Stimulated activated CD4-positive, alpha-beta T cell treated with anti-CD3 and anti-CD28 coated beads, Interleukin-1b, Interleukin-23, amount 100 ng/mL, for 4 hours (primary cell): ENCODE results near the gene LKAAEAR1.

Experiments
- DNase-seq, 2 donors: peaks; one replicate each; pipeline ENCODE4 v3.0.0-alpha.2; 2020; ENCODE audit warnings: low read depth in 2 of 2

The LKAAEAR1 gene

GRCh38 chr20:64111841-64112641 is 27.8 kb upstream of the LKAAEAR1 start:
- DNase-seq, result no peak

- DNase-seq, result no peak
Measured at GRCh38 chr20:64110411-64111068, 26.3 kb upstream of the LKAAEAR1 start.

DNA sequence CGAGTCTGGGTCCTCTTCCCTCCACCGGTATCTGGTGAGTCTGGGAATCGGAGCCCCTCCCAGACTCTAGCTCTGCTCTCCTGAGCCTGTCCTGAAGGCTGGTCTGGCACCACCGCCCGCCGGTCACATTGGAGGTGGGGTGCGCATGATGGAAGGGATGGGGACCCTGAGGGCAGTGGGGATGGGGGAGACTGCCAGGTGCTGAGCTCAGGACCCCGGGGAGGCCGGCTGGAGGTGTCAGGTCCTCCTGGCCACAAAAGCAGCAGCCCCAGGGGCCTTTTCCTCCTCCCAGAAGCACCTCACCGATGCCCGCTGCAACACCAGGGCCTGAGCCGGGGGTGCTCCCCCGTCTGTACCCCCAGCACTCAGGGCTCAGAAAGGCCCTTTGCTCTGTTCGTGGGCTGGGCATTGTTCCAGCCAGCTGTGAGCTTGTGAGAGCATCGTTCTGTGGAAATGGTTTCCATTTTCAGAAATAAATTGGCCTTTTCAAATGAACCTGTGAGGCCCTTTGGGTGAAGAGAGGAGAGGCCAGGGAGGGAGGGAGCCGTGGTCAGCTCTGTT is 25.7 kb upstream of the LKAAEAR1 start:
- no peak for DNase-seq

GRCh38 chr20:64108731-64109681 is 24.8 kb upstream of the LKAAEAR1 start:
- DNase-seq, result no peak

GRCh38 chr20:64107736-64108457 is 23.7 kb upstream of the LKAAEAR1 start:
- no peak for DNase-seq

GRCh38 chr20:64106981-64107735 is 23.0 kb upstream of the LKAAEAR1 start, which contains the start of gene NPBWR2:
TSS of gene NPBWR2 (minus strand) at chr20:64107565. CDS start at chr20:64106831, 734 bp downstream.
- DNase-seq, result no peak

DNA sequence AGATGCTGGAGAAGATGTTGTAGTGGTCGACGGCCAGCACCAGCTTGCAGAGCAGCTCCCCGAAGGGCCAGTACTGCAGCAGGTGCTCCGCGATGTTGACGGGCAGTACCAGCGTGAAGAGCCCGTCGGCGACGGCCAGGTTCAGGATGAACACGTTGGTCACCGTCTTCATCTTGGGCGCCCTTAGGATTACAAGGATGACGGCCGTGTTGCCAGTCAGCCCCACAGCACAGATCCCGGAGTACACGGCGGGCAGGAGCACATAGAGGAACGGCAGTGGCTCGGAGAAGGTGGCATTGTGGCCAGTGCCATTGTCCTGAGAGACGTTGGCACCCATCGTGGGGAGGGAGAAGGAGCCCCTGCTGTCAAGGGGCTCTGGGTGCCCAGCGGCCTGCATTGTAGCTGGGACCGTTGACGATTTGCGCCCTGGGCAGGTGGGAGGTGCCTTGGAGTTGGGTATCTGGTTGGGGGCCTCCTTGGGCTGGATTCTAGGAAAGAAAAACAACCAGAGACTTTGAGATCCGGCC is 22.3 kb upstream of the LKAAEAR1 start:
- DNase-seq, result no peak

GRCh38 chr20:64105846-64106434 is 21.7 kb upstream of the LKAAEAR1 start:
- DNase-seq, result no peak

DNA sequence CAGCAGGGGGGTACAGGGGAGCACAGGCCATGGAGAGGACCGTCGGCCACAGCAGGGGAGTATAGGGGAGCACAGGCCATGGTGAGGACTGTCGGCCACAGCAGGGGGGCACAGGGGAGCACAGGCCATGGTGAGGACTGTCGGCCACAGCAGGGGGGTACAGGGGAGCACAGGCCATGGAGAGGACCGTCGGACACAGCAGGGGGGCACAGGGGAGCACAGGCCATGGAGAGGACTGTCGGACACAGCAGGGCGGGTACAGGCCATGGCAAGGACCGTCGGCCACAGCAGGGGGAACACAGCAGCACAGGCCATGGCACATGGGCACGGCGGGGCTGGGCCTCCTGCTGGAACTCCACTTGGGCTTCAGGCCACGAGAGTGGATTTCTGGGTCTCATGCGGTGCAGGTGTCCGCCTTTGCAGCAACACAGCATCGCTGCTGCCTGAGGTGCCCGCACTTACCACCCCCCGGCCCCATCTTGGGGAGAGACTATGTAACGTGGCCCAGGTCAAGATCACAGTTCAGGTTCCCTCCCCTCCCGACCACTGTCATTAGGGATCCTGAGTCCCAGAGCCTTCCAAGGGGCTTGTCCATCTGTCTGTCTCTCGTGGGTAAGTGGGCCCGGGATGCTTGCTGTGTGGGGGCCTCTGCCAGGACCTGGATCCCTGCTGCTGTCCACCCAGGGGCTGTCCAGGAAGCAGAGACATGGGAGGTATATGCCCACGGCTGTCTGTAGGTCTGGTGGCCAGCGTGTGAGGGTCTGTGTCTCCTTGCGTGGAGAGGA is 20.7 kb upstream of the LKAAEAR1 start:
- DNase-seq, result no peak

DNA sequence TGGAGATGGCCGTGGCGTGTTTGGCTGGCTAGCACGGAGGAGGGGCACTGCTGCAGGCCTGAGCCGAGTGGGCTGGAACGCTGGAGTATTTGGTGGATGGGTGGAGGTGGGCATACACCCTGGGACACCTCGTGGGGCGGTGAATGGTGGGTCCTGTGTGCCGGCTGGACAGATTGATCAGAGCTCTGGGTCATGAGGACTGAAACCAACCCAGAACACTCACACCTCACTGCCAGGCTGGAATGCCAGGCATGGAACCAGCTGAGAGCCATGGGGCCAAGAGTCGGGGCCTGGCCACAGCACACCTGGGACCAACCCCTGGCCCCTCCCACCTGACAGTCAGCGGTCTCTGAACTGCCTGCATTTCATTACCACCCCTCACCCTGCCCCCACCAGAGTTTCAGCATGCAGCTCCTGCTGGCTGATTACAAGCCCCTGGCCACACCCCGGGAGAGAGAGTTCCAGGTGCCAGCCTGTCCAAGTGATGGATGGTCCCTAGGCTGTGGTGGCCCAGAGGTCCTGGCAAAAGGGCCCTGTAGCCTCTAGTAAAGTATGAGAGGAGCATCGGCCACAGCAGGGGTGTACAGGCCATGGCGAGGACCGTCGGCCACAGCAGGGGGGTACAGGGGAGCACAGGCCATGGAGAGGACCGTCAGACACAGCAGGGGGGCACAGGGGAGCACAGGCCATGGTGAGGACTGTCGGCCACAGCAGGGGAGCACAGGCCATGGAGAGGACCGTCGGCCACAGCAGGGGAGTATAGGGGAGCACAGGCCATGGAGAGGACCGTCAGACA is 19.9 kb upstream of the LKAAEAR1 start:
- DNase-seq, result no peak

GRCh38 chr20:64102647-64103354 is 18.6 kb upstream of the LKAAEAR1 start:
- DNase-seq, result no peak

- DNase-seq, result peak; percentile 43 to 68
Measured at GRCh38 chr20:64101731-64102621, 17.8 kb upstream of the LKAAEAR1 start.

DNA sequence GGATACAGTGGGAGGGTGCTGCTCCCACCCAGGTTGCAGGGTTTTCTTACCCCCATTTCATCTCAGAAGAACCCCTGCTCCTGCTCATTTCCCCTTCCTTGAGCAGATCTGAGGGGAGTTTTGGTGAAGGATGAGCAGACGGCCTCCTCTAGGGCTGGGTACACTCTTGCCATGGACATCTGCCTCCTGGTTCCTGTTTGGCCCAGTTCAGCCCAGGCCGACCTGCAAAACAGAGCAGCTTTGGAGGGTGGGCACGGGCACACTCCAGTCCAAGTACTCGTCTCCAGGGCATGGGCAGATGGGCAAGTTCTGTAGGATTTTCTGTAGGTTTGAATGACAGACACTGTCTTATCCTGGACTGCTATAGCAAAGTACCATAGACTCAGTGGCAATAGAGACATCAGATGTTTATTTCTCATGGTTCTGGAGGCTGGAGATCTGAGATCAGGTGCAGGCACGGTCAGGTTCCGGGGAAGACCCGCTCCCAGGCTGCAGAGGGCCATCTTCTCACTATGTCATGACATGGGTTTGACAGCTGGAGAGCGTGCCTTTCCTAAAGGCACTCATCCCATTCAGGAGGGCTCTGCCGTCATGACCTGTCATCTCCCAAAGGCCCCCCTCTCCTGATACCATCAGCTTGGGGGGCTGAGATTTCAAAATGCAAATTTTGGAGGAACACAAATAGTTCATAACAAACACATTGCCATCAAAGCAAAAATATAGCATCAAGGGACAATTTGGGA is 16.9 kb upstream of the LKAAEAR1 start:
- no peak for DNase-seq

DNA sequence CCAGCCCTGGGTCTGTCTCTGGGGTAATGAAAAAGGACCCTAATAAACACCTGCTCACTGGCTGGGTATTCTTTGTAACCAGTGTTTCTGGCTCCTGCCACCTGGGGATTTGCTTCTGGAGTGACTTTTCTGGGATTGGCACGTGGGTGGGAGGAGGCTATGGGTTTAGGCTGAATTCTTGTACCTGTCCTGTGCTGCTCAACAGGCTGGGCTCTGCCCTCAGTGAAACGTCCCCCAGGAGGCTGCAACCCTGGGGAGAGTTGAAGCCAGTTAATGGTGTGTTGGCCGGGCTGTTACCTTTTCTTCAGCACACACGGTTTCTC is 16.3 kb upstream of the LKAAEAR1 start:
- DNase-seq, result no peak

- no peak for DNase-seq
Measured at GRCh38 chr20:64099880-64100565, 15.8 kb upstream of the LKAAEAR1 start.
